Neuron (in vitro differentiated cells): Measurements from ENCODE around the gene SYNE3.

Source experiments
- H2AFZ ChIP-seq: one replicate; pipeline ENCODE4 v1.6.1; 2013; ENCODE audit warnings: low read depth, mild to moderate bottlenecking, inconsistent platforms, low read length, moderate library complexity
- H3K27me3 ChIP-seq: one replicate; pipeline ENCODE4 v1.6.1; 2013; ENCODE audit warnings: low read length; ENCODE audit not compliant: insufficient read depth
- H3K36me3 ChIP-seq: one replicate; pipeline ENCODE4 v1.6.1; 2013; ENCODE audit warnings: low read length; ENCODE audit not compliant: insufficient read depth
- H3K4me1 ChIP-seq: one replicate; pipeline ENCODE4 v1.6.1; 2013; ENCODE audit warnings: low read length; ENCODE audit not compliant: insufficient read depth
- H3K4me3 ChIP-seq: 2 replicates; pipeline ENCODE4 v1.5.1; 2013; ENCODE audit warnings: mild to moderate bottlenecking, low read length, moderate library complexity
- H3K9me3 ChIP-seq: one replicate; pipeline ENCODE4 v1.6.1; 2013; ENCODE audit warnings: low read length

Gene SYNE3

DNA sequence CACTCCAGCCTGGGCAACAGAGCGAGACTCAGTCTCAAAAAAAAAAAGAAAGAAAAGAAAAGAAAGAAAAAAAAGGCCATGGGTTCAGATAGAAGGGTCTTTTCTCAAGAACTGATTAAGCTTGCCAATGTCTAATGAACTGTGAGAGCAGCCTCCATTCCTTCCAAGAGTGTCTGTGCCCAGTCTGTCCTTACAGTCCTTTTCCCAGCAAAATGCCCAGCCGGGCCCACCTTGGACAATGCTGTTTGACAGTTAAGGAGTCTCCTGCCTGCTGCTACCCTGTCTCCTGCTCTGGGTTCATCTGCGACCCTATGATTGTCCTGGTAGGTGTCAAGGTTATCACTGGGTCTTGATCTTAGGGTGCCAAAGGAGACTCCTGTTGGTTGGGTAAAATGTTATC lies 21.4 kb downstream of the SYNE3 start:
- Histone ChIP-seq H3K27me3 (peaks cover 5% of the 10 kb centered on the region), H3K4me3 (no peak overlapping the region), H3K4me1 (peaks cover 10% of the 10 kb centered on the region), H2AFZ (no peak overlapping the region), H3K36me3 (no peaks in the 10 kb centered on the region), H3K9me3 (no peaks in the 10 kb centered on the region)

DNA sequence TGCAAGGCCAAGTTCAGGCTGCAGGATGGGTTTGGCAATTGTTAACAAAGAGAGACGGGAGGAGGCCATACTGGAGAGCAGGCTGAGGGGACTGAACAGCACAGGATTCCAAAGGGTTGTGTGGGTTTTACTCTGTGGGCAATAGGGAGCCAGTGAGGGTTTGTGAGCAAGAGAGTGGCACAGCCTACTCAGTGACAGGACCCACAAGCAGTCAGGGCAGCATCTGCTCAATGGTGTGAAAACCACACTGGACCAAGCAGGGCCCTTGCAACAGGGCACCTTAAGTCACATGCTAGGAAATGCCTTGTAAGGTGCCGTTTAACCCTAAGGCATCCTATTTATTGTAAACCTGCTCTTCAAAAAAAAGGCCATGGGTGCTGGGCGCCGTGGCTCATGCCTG lies 22.0 kb downstream of the SYNE3 start:
- no peaks in the 10 kb centered on the region for H3K36me3 ChIP-seq
- no peak overlapping the region for H2AFZ ChIP-seq
- H3K27me3 ChIP-seq, result peaks cover 5% of the 10 kb centered on the region
- no peaks in the 10 kb centered on the region for H3K9me3 ChIP-seq
- H3K4me1 ChIP-seq, result peaks cover 10% of the 10 kb centered on the region
- H3K4me3 ChIP-seq, result no peak overlapping the region

GRCh38 chr14:95493976-95494375 lies 22.5 kb downstream of the SYNE3 start:
- H3K27me3 ChIP-seq, result peaks cover 5% of the 10 kb centered on the region
- no peaks in the 10 kb centered on the region for H3K36me3 ChIP-seq
- H3K9me3 ChIP-seq, result no peaks in the 10 kb centered on the region
- H3K4me1 ChIP-seq, result peaks cover 10% of the 10 kb centered on the region
- no peak overlapping the region for H2AFZ ChIP-seq
- H3K4me3 ChIP-seq, result no peak overlapping the region

DNA sequence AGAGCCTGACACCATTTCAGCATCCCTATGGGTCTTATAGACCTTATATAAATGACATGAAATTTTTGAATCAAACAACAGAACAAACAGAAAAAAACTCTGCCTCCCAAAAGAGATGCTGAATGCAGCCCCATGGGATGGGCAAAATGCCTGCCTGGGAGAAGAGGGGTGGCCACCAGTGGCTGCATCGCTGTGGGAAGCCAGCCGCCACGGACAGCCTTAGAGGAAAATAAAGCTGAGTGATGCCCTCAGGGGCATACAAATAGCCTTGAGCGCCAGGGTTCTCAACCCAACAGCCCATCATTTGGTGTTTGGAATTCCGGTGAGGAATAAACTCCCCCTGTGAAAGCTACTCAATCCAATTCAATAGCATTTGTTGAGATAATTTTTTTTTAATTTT lies 22.9 kb downstream of the SYNE3 start:
- Histone ChIP-seq H3K4me1 (peaks cover 10% of the 10 kb centered on the region), H3K9me3 (no peaks in the 10 kb centered on the region), H3K36me3 (no peaks in the 10 kb centered on the region)

GRCh38 chr14:95491936-95492608 lies 24.4 kb downstream of the SYNE3 start:
- no peak overlapping the region for H2AFZ ChIP-seq
- H3K9me3 ChIP-seq, result no peaks in the 10 kb centered on the region
- H3K4me3 ChIP-seq, result no peak overlapping the region
- peaks cover 10% of the 10 kb centered on the region for H3K4me1 ChIP-seq
- no peaks in the 10 kb centered on the region for H3K36me3 ChIP-seq
- H3K27me3 ChIP-seq, result peaks cover 5% of the 10 kb centered on the region

More for the DNA sequence above, 22.9 kb downstream of the SYNE3 start:
- no peak overlapping the region for H3K4me3 ChIP-seq
- H2AFZ ChIP-seq, result no peak overlapping the region
- H3K27me3 ChIP-seq, result peaks cover 5% of the 10 kb centered on the region

DNA sequence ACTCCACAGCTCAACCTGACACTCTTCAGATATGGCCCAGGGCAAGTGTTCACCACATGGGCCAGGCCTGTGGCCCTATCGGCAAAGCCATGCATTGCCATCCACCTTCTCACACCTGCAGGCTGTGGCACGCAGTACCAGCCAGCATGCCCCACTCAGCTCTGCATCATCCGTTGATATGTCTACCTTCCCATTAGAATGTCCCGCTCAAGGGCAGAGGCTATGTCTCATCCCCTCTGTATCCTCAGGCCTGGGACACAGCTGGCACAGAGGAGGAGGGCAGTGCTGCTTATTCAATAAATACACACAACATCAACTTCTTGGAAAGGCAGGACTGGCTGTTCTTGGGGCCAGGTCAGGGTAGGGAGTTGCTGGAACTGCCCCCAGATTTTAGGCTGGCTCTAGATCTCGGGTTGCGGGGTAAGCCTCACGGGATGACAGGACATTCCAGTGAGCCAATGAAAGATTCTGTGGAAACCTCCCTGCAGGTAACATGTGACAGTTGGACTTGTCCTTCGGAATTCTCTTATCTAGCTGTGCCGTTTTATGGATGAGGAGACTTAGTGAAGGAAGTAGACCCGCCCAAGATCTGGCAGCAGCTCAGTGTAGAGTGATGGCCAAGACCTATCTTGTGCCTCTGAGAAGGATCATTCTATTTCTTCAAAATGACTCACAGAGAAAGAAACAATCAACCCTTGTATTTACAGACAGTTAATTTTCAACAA lies 25.6 kb downstream of the SYNE3 start:
- no peak overlapping the region for H2AFZ ChIP-seq
- no peak overlapping the region for H3K4me3 ChIP-seq
- H3K4me1 ChIP-seq, result no peaks in the 10 kb centered on the region
- H3K36me3 ChIP-seq, result no peaks in the 10 kb centered on the region
- H3K27me3 ChIP-seq, result peaks cover 10% of the 10 kb centered on the region
- no peaks in the 10 kb centered on the region for H3K9me3 ChIP-seq

DNA sequence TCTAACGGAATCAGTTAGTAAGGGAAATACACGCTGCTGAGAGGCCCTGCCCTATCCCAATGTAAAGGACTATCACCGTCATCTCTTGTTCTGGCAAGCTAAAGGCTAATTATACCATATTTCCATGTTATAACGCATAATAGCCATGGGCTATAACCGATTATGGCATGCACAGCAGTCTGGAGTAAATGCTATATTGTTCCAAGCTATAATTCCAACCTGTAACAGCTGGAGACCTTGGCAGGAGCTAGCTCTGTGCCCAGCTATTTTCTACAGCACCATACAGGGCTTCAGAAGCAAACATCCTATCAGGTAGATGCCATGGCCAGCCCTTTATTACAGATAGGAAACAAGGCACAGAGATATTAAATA lies 26.3 kb downstream of the SYNE3 start:
- H3K4me3 ChIP-seq, result no peak overlapping the region
- H3K9me3 ChIP-seq, result no peaks in the 10 kb centered on the region
- H3K27me3 ChIP-seq, result peaks cover 12% of the 10 kb centered on the region
- H3K4me1 ChIP-seq, result no peaks in the 10 kb centered on the region
- H2AFZ ChIP-seq, result no peak overlapping the region
- H3K36me3 ChIP-seq, result no peaks in the 10 kb centered on the region

DNA sequence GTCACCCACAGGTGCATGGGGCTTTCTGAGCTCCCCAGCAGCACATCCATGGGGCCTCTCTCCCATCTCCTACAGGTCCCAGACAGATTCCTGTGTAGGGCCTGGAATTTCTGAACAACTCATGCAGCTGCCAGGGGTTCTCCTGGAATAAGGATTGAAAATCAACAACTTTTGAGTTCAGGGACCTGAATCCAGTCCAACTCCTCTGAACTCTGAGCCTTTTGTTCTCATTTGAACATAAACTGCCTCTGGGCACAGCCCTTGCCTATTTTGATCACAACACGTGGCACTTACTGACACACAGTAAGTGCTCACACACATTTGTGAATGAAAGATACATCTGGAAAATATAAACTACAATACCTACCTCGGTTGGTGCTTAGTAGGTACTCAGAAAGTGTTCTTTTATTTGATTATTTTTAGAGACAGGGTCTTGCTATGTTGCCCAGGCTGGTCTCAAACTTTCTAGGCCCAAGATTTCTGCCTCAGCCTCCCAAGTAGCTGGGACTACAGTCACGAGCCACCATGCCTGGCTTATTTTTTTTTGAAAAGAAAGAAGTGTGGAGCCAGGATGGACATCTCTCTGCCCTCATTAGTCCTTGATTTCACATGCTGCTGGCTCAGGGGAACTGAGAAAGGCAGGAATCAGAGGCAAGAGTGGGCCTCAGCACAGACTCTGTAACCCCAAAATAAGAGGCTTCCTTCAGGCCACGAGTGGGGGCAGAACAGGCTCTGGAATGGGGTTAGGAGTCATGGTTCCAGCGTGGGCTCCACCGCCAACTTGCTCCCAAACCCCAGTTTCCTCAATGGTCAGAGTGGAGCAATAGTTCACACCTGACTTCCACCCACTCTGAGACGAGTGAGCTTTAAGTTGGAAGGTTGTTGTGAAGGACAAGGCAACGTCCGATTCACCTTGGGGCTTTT lies 27.0 kb downstream of the SYNE3 start:
- Histone ChIP-seq H3K36me3 (no peaks in the 10 kb centered on the region), H3K4me1 (no peaks in the 10 kb centered on the region), H3K4me3 (no peak overlapping the region), H3K9me3 (no peaks in the 10 kb centered on the region), H2AFZ (no peak overlapping the region), H3K27me3 (peaks cover 15% of the 10 kb centered on the region)

DNA sequence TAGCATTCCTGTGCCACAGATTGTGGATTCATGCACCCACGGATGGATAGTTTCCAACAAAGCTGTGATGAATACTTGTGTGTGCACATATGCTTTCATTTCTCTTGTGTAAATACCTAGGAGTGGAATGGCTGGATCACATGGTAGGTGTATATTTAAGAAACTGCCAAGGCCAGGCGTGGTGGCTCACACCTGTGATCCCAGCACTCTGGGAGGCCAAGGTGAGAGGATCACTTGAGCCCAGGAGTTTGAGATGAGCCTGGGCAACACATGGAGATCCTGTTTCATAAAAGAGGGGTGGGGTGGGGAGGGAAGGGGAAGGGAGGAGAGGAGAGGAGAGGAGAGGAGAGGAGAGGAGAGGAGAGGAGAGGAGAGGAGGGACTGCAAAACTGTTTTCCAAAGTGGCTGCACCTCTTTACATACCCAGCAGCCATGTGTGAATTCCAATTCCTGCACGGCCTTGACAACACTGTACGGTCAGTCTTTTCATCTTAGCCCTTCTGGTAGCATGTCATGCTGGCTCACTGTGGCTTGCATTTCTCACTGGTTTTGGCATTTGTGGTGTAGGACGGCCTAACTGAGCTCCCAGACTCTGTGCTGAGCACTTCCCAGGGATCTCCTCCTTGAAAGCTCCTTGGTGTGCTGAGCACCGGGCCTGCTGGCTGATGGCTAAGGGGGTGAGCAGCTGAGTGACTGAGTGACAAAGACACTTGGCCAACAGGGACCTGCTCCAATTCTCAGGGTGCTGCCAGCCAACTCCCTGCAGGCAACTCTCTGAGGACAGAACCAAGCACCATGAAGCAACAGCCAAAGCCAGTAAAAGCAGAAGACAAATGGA lies 27.9 kb downstream of the SYNE3 start:
- Histone ChIP-seq H3K9me3 (no peaks in the 10 kb centered on the region), H3K27me3 (peaks cover 23% of the 10 kb centered on the region), H3K4me1 (no peaks in the 10 kb centered on the region), H2AFZ (no peak overlapping the region), H3K4me3 (no peak overlapping the region), H3K36me3 (no peaks in the 10 kb centered on the region)

DNA sequence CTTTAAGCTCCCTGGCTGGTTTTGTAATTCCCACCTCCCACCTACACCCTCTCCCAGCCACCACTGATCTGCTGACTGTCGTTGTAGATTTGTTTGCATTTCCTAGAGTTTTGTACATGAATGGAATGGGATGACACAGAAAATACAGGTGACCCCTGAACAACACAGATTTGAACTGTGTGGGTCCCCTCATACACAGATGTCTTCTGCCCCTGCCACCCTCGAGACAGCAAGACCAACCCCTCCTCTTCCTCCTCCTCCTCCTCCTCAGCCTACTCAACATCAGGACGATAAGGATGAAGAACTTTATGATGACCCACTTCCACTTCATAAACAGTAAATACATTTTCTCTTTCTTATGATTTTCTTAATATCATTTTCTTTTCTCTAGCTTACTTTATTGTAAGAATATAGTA lies 28.8 kb downstream of the SYNE3 start:
- Histone ChIP-seq H3K9me3 (no peaks in the 10 kb centered on the region), H3K4me1 (no peaks in the 10 kb centered on the region), H3K4me3 (no peak overlapping the region)

GRCh38 chr14:95486875-95487668 lies 29.4 kb downstream of the SYNE3 start:
- Histone ChIP-seq H3K36me3 (no peaks in the 10 kb centered on the region), H2AFZ (no peak overlapping the region), H3K4me1 (no peaks in the 10 kb centered on the region)

More for the DNA sequence above, 28.8 kb downstream of the SYNE3 start:
- H3K36me3 ChIP-seq, result no peaks in the 10 kb centered on the region
- no peak overlapping the region for H2AFZ ChIP-seq
- H3K27me3 ChIP-seq, result peaks cover 32% of the 10 kb centered on the region

More at GRCh38 chr14:95486875-95487668, 29.4 kb downstream of the SYNE3 start:
- no peaks in the 10 kb centered on the region for H3K9me3 ChIP-seq
- H3K4me3 ChIP-seq, result no peak overlapping the region
- H3K27me3 ChIP-seq, result peaks cover 35% of the 10 kb centered on the region
